Gastroesophageal sphincter (tissue), 3 donors: ENCODE results near the gene PPIF.

Experiments
- EP300 ChIP-seq: sonication (generic); formaldehyde crosslinking; IDR thresholded peaks from one replicate; pipeline ENCODE4 v1.6.1; 2017; ENCODE audit warnings: antibody characterized with exemption, mild to moderate bottlenecking
- POLR2A ChIP-seq, 2 donors: fragments of 450-650 bp; IDR thresholded peaks; one replicate each; pipeline ENCODE4 v1.6.1; 2017; ENCODE audit warnings: antibody characterized with exemption in 2 of 2, mild to moderate bottlenecking in 2 of 2, moderate library complexity in 1 of 2
- POLR2AphosphoS5 ChIP-seq: sonication (generic); formaldehyde crosslinking; IDR thresholded peaks from one replicate; pipeline ENCODE4 v1.6.1; 2017; ENCODE audit warnings: antibody characterized with exemption
- TF ChIP-seq, protein P1 (sequence below), 4 experiments: fragments of 200-600 bp in 2 of 4; fragments of 450-650 bp in 2 of 4; sonication (generic) in 1 of 4; IDR thresholded peaks; one replicate each; pipeline ENCODE4 v1.5.1; 2017 to 2019; ENCODE audit warnings: antibody characterized with exemption in 4 of 4, mild to moderate bottlenecking in 2 of 4, moderate library complexity in 2 of 4

DNA sequence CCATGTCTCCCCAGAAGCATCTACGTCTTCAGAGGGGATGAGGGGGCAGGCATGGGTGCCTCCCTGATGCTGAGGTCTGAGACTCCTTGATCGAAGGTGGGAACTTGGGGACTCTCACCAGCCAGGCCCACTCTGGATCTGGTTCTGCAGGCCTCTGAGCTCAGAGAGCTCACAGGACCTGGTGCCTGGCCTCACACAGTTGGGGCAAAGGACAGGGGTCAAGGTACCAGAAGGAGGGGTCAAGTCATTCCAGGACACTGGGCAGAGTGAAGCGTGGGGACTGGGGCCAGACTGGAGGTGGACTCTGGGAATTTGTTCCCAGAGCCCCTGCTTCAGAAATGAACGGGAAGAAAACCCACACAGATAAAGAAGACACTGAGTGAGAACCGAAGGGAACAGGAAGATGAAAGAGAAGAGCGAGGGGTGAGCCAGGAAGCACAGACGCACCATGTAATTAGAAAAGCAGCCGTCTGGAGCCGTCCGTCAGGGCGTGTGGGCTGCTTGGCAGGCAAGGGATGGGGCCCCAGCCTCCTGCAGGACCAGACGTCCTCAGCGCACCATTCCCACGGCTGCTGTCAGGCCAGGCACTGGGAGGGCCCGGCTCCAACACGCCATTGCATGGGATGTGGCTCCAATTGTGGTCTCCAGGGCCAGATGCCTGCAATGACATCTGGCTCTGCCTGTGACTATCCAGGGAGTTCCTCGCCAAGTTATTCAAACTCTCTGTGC lies 50.5 kb downstream of the PPIF start:
- TF ChIP-seq, protein P1, sequence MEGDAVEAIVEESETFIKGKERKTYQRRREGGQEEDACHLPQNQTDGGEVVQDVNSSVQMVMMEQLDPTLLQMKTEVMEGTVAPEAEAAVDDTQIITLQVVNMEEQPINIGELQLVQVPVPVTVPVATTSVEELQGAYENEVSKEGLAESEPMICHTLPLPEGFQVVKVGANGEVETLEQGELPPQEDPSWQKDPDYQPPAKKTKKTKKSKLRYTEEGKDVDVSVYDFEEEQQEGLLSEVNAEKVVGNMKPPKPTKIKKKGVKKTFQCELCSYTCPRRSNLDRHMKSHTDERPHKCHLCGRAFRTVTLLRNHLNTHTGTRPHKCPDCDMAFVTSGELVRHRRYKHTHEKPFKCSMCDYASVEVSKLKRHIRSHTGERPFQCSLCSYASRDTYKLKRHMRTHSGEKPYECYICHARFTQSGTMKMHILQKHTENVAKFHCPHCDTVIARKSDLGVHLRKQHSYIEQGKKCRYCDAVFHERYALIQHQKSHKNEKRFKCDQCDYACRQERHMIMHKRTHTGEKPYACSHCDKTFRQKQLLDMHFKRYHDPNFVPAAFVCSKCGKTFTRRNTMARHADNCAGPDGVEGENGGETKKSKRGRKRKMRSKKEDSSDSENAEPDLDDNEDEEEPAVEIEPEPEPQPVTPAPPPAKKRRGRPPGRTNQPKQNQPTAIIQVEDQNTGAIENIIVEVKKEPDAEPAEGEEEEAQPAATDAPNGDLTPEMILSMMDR (IDR thresholded peaks at IDR 0.05) = no peak
- TF ChIP-seq POLR2A (IDR thresholded peaks at IDR 0.05) (no peak), POLR2AphosphoS5 (no peak), EP300 (no peak)
